Upper lobe of left lung (tissue), 6 donors: ENCODE results near the gene FOXP1. TPM values are rescaled to one million over a fixed set of nuclear protein-coding genes. Genes with fewer than 3 reads are reported as not detected.

Experiments used
- ATAC-seq, 2 donors: fragments of 200-7000 bp; cut with Tn5 transposase; one replicate each; pipeline ENCODE4 v1.9.1; 2022; ENCODE audit warnings: mild to moderate bottlenecking in 2 of 2, moderate library complexity in 2 of 2; ENCODE audit not compliant: low FRiP score in 2 of 2
- DNase-seq, 2 donors: peaks; one replicate each; pipeline ENCODE4 v3.0.0-alpha.2; 2019 to 2020
- H3K27ac ChIP-seq, 4 donors: fragments of 200-600 bp; sonication (generic); one replicate each; pipeline ENCODE4 v1.5.1; 2016 to 2019
- H3K27me3 ChIP-seq, 4 donors: fragments of 200-600 bp; sonication (generic); one replicate each; pipeline ENCODE4 v1.5.1; 2017 to 2019
- H3K36me3 ChIP-seq, 4 donors: fragments of 200-600 bp; sonication (generic); one replicate each; pipeline ENCODE4 v1.5.1; 2016 to 2019
- H3K4me1 ChIP-seq, 4 donors: fragments of 200-600 bp; sonication (generic); one replicate each; pipeline ENCODE4 v1.5.1; 2018 to 2019
- H3K4me3 ChIP-seq, 4 donors: fragments of 200-600 bp; sonication (generic); one replicate each; pipeline ENCODE4 v1.5.1; 2017 to 2019; ENCODE audit warnings: mild to moderate bottlenecking in 2 of 4, moderate library complexity in 1 of 4
- H3K9me3 ChIP-seq, 4 donors: fragments of 200-600 bp; sonication (generic); one replicate each; pipeline ENCODE4 v1.5.1; 2018 to 2019
- EP300 ChIP-seq, 4 donors: sonication (generic); formaldehyde crosslinking; IDR thresholded peaks; one replicate each; pipeline ENCODE4 v1.5.1; 2017; ENCODE audit warnings: antibody characterized with exemption in 4 of 4, control low read depth in 2 of 4
- POLR2A ChIP-seq, 4 donors: fragments of 450-650 bp; IDR thresholded peaks; one replicate each; pipeline ENCODE4 v1.5.1; 2016 to 2017; ENCODE audit warnings: antibody characterized with exemption in 4 of 4, mild to moderate bottlenecking in 2 of 4
- POLR2AphosphoS5 ChIP-seq, 2 donors: sonication (generic); formaldehyde crosslinking; IDR thresholded peaks; one replicate each; pipeline ENCODE4 v1.5.1; 2017; ENCODE audit warnings: antibody characterized with exemption in 2 of 2
- WGBS, 2 donors: methylation state at CpG; one replicate each; pipeline ENCODE4 v1.1.5; 2017 to 2018; 5-methylcytosine and 5-hydroxymethylcytosine counted together
- total RNA-seq, 6 donors: library from RNA; depleted of rRNA in 4 of 6; stranded (reverse); fragments of >200 nt in 4 of 6; gene quantifications; one replicate each; pipeline versions ENCODE4 v1.1.0 to v1.2.1, GENCODE V29; 2016 to 2021
- TF ChIP-seq, protein P1 (sequence below), 6 experiments: fragments of 450-650 bp in 4 of 6; fragments of 200-600 bp in 2 of 6; sonication (generic) in 2 of 6; IDR thresholded peaks; one replicate each; pipeline ENCODE4 v1.5.1; 2016 to 2019; ENCODE audit warnings: antibody characterized with exemption in 6 of 6
- donor health status: DM: no; HTN: no; CAD: no; lungs with moderate emphysema.
- donor health status: DM: no; HTN: yes; CAD: no; lungs with severe emphysema.

The FOXP1 gene
- total RNA-seq, 6 donors from 2014 or later: 103 to 248 (median 134) TPM

DNA sequence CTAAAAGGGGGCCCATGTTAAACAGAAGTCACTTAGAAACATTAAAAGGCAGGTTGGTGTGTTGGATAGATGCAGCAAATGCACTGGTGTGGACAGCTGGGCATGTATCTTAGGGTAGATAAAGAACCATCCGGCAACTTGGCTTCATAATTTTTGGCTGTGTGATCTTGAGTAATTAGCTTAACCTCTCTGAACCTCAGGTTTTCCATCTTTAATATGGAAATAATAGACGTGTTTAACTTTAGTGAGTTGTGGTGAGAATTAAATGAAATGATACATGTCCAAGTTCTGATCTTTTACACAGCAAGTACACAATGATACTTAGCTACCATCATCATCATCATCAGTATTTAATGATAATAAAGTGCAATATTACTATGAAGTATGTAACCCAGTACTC is 330.4 kb downstream of the FOXP1 start:
- TF ChIP-seq, protein P1, sequence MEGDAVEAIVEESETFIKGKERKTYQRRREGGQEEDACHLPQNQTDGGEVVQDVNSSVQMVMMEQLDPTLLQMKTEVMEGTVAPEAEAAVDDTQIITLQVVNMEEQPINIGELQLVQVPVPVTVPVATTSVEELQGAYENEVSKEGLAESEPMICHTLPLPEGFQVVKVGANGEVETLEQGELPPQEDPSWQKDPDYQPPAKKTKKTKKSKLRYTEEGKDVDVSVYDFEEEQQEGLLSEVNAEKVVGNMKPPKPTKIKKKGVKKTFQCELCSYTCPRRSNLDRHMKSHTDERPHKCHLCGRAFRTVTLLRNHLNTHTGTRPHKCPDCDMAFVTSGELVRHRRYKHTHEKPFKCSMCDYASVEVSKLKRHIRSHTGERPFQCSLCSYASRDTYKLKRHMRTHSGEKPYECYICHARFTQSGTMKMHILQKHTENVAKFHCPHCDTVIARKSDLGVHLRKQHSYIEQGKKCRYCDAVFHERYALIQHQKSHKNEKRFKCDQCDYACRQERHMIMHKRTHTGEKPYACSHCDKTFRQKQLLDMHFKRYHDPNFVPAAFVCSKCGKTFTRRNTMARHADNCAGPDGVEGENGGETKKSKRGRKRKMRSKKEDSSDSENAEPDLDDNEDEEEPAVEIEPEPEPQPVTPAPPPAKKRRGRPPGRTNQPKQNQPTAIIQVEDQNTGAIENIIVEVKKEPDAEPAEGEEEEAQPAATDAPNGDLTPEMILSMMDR (IDR thresholded peaks at IDR 0.05): no peak
- TF ChIP-seq EP300 (IDR thresholded peaks at IDR 0.05): no peak
- TF ChIP-seq POLR2A (IDR thresholded peaks at IDR 0.05): no peak
- TF ChIP-seq POLR2AphosphoS5 (IDR thresholded peaks at IDR 0.05): no peak
- ATAC-seq (no peak), DNase-seq (no peak)
- WGBS, 2 donors: 94 to 95% methylated on average over 2 of the region's 2 CpGs
- Histone ChIP-seq H3K27me3 (no peaks in the 10 kb centered on the region), H3K36me3 (no peaks in the 10 kb centered on the region), H3K4me3 (no peak overlapping the region), H3K9me3 (no peaks in the 10 kb centered on the region), H3K4me1 (peaks cover 13 to 25% (median 14%) of the 10 kb centered on the region in 4 donors), H3K27ac (peak overlapping the region; percentile 50 to 82 (median 72))

DNA sequence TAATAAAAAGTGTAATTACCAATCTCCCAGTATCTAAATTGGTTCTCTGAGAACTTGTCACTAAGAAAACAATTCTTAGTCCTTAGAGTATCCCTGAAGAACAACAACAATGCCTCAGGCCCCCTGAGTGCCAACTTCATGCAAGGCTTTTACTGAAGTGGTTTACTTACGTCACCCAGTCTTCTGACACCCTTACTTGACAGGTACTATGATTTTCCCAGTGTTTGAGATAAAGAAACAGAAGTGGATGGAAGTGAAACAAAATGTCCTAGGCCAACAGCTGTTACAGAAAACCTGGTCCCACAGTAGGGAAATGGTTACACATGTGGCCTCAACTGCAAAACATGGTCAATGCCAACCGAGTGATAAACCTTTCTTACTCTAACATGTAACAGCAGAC is 331.1 kb downstream of the FOXP1 start:
- Histone ChIP-seq H3K36me3 (no peaks in the 10 kb centered on the region), H3K4me1 (peaks cover 13 to 23% (median 14%) of the 10 kb centered on the region in 4 donors), H3K4me3 (no peak overlapping the region), H3K27ac (peak overlapping the region; percentile 50 to 82 (median 72)), H3K27me3 (no peaks in the 10 kb centered on the region), H3K9me3 (no peaks in the 10 kb centered on the region)
- no peak for TF ChIP-seq POLR2A (IDR thresholded peaks at IDR 0.05)
- TF ChIP-seq EP300 (IDR thresholded peaks at IDR 0.05): peak in 3 of 4 donors; percentile 56 to 97 (median 86)
- TF ChIP-seq POLR2AphosphoS5 (IDR thresholded peaks at IDR 0.05): peak; percentile 16 to 52
- TF ChIP-seq, protein P1 (IDR thresholded peaks at IDR 0.05): no peak
- 59 to 63% methylated on average over 2 of the region's 2 CpGs for WGBS, 2 donors
- DNase-seq (peak in 1 of 2 donors; percentile 67), ATAC-seq (peak; percentile 23 to 52)

DNA sequence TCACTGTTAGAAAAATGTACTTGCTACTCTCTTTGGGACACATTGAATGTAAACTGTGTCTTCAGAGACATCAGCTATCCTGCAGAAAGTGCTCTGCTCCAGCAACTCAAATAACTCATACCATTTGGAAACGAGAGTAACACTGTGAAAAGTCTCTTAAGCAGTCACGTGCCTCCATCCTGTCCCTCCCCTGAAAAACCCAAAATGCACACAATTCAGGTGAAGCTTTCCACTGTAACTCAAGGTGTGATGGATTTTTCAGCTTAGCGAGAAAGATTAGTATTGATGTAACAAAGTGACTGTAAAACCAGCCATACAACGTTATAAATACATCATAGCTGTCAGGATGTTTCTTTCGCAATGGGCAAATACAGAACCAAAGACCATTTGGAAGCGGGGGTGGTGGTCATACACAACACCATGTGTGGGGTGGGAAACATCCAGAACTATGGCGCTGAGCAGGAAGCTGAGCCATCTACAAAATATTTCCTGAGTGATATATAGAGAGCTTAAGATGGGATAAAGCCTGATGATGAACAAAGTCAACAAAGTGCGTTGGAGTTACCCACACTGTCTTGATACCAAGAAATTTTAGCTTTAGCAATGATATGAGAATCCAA is 332.3 kb downstream of the FOXP1 start:
- ATAC-seq: no peak

DNA sequence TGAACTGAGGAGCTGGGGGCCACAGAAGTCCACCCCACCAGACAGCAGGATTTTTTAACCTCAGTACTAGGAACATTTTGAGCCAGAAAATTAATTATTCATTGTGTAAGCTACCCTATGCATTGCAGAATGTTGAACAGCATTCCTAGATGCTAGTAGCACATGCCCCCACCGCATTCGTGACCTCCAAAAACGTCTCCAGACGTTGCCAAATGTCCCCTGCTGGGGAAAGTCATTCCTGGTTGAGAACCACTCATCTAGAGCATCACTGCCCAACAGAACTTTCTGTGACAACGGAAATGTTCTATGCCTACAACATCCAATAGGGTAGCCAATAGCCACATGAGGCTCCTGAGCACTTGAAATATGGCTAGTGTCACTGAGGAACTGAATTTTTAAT is 333.5 kb downstream of the FOXP1 start:
- Histone ChIP-seq H3K27ac (peak overlapping the region in 1 of 4 donors; percentile 1), H3K9me3 (no peaks in the 10 kb centered on the region), H3K36me3 (no peaks in the 10 kb centered on the region), H3K4me1 (peaks cover 16 to 37% (median 24%) of the 10 kb centered on the region in 4 donors), H3K27me3 (no peaks in the 10 kb centered on the region), H3K4me3 (no peak overlapping the region)
- WGBS, 2 donors: 91 to 93% methylated on average over 5 of the region's 5 CpGs
- no peak for DNase-seq
- TF ChIP-seq POLR2AphosphoS5 (IDR thresholded peaks at IDR 0.05): no peak
- TF ChIP-seq, protein P1 (IDR thresholded peaks at IDR 0.05): no peak
- TF ChIP-seq EP300 (IDR thresholded peaks at IDR 0.05): no peak
- TF ChIP-seq POLR2A (IDR thresholded peaks at IDR 0.05): no peak
- ATAC-seq: no peak

More for the DNA sequence above, 332.3 kb downstream of the FOXP1 start:
- Histone ChIP-seq H3K36me3 (no peaks in the 10 kb centered on the region), H3K4me3 (no peak overlapping the region), H3K27ac (peak overlapping the region in 2 of 4 donors; percentile 75 to 82), H3K27me3 (no peaks in the 10 kb centered on the region), H3K9me3 (no peaks in the 10 kb centered on the region), H3K4me1 (peaks cover 13 to 24% (median 14%) of the 10 kb centered on the region in 4 donors)
- TF ChIP-seq, protein P1 (IDR thresholded peaks at IDR 0.05): no peak
- no peak for TF ChIP-seq EP300 (IDR thresholded peaks at IDR 0.05)
- TF ChIP-seq POLR2AphosphoS5 (IDR thresholded peaks at IDR 0.05): no peak
- TF ChIP-seq POLR2A (IDR thresholded peaks at IDR 0.05): no peak
- no peak for DNase-seq
- WGBS, 2 donors: 68 to 70% methylated on average over 8 of the region's 8 CpGs

DNA sequence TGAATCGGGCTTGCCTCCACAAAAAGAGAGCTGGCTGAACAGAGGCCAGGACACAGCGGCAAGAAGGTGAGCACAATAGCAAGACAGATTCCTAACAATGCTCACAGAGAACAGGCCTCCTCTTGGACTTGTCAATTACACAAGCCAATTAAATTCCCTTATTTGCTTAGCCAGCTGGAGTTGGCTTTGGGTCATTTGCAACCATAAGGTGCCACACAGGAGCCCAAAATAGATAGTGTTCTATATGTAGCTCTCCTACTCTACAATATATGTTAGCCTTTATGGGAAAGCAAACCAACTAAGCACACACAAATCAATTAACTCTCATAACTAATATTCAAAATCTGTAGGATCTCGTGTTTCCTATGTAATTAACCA is 335.6 kb downstream of the FOXP1 start:
- H3K9me3 ChIP-seq: no peaks in the 10 kb centered on the region
- no peaks in the 10 kb centered on the region for H3K36me3 ChIP-seq
- H3K4me1 ChIP-seq: peaks cover 22 to 44% (median 26%) of the 10 kb centered on the region in 4 donors
- no peak overlapping the region for H3K4me3 ChIP-seq
- TF ChIP-seq POLR2AphosphoS5 (IDR thresholded peaks at IDR 0.05) (no peak), POLR2A (IDR thresholded peaks at IDR 0.05) (no peak), EP300 (IDR thresholded peaks at IDR 0.05) (no peak)
- TF ChIP-seq, protein P1 (IDR thresholded peaks at IDR 0.05): no peak
- 96 to 100% methylated on average over 3 of the region's 3 CpGs for WGBS, 2 donors
- peak overlapping the region in 1 of 4 donors; percentile 66 for H3K27ac ChIP-seq
- no peak for ATAC-seq
- H3K27me3 ChIP-seq: no peaks in the 10 kb centered on the region
- DNase-seq: no peak
